Left hindlimb (tissue), 1 donor: Measurements from ENCODE around the gene ARHGEF17.

Source experiments
- DNase-seq: peaks from one replicate; pipeline ENCODE4 v3.0.0-alpha.2; 2018

Gene ARHGEF17

DNA sequence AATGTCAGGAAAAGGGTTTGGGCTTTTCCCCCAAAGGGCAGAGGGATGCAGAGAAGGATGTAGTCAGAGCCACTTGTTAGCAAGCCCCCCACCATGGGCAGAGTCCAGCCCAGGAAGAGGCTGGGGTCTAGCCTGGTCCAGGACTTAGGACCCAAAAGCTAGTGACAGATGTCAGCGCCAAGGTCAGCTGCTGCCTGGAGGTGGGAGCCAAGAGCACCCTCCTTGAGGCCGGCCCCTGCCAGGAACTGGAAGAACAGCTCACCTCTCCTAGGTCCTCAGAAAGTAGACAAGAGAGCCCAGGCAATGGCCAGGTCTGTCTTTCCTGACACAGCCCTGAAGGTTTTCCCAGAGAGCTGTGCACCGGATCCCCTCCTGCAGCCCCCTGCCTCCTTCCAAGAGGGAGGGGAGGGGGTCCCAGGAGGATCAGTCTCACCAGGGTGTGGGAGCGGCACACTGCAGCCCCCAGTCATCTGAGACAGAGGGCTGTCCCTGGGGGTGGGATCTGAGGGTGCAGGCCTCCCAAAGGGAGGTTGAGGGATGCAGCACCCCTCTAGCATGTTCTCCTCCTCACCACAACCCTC lies 14.6 kb upstream of the ARHGEF17 start:
- DNase-seq: peak; percentile 27

DNA sequence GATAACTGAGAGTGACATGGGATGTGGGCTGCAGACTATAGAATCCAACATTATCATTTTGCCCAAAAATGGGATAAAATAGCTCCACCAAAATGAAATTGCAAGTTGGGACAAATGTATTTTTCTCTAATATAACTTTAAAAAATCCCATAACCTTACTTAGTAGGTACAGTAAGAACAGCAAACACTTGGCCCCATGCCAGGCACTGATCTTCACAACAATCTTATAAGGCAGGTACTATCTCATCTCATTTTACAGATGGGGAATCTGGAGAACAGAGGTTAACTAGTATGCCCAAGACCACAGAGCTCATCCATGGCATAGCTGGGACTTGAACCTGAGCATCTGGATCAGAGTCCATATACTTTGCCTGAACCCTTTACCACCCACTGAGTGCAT lies 13.5 kb upstream of the ARHGEF17 start:
- DNase-seq: no peak

DNA sequence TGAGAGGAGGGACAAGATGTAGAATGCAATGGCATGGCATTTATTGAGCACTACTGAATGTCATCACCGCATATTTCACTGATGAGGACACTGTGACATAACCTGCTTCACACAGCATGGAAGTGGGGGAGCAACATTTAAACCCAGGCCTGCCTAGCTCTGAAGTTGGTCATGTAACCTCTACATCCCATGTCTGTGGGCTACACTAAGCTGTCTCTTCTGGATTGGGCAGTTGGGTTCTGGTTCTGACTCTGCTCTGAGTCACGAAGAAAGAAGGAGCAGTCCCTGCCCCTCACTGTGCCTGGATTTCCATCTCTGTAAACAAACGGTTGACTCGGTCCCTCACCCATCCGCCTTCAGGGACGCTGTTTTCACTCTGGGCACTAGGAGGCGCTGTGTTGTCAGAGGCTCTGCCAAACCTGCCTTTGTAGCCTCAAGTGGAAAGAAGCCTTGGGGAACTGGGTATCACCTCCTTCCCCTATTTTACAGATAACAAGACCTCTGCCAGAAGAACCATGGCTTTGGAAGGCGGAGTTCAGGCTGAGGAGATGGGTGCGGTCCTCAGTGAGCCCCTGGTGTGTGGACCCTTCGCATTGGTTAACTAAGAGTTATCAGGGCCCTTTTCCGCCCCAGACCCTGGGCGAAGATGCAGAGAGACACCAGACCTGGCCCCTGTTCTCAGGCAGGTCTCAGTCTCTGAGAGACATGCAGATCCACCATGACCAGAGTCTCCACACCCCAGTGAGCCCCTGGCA lies 12.7 kb upstream of the ARHGEF17 start:
- peak; percentile 46 for DNase-seq

DNA sequence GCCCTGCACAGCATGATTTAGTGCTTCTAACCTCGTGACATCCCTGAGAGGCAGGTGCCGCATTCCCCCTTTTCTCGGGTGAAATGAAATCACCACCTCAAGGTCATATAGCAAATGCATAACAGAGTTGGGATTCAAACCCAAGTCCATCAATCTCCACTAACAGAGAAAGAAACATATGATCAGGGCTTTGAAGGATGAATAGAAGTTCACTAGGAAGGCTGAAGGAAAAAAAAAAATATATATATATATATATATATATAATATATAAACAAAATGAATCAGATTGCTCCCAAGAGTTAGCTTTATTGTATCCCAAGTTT lies 12.1 kb upstream of the ARHGEF17 start:
- no peak for DNase-seq

DNA sequence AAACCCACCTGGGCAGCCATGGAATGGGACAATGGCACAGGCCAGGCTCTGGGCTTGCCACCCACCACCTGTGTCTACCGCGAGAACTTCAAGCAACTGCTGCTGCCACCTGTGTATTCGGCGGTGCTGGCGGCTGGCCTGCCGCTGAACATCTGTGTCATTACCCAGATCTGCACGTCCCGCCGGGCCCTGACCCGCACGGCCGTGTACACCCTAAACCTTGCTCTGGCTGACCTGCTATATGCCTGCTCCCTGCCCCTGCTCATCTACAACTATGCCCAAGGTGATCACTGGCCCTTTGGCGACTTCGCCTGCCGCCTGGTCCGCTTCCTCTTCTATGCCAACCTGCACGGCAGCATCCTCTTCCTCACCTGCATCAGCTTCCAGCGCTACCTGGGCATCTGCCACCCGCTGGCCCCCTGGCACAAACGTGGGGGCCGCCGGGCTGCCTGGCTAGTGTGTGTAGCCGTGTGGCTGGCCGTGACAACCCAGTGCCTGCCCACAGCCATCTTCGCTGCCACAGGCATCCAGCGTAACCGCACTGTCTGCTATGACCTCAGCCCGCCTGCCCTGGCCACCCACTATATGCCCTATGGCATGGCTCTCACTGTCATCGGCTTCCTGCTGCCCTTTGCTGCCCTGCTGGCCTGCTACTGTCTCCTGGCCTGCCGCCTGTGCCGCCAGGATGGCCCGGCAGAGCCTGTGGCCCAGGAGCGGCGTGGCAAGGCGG lies 11.4 kb upstream of the ARHGEF17 start:
- peak; percentile 25 for DNase-seq

DNA sequence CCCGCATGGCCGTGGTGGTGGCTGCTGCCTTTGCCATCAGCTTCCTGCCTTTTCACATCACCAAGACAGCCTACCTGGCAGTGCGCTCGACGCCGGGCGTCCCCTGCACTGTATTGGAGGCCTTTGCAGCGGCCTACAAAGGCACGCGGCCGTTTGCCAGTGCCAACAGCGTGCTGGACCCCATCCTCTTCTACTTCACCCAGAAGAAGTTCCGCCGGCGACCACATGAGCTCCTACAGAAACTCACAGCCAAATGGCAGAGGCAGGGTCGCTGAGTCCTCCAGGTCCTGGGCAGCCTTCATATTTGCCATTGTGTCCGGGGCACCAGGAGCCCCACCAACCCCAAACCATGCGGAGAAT lies 10.9 kb upstream of the ARHGEF17 start:
- DNase-seq: peak; percentile 35

DNA sequence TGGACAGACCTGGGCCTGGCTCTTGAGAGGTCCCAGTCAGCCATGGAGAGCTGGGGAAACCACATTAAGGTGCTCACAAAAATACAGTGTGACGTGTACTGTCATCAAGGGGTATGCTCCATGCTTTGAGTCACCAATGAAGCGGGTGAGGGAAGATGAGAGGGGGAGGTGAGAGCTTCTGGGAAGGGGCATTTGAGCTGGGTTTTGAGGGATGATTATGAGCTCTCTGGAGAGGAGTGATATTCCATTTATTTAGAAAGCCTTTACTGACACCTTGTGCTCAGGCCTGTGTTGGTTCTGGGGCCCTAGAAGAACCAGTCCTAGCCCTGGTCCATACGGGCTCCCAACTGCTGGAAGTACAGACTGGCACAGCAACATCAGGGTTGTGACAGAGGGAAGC lies 10.4 kb upstream of the ARHGEF17 start:
- no peak for DNase-seq

DNA sequence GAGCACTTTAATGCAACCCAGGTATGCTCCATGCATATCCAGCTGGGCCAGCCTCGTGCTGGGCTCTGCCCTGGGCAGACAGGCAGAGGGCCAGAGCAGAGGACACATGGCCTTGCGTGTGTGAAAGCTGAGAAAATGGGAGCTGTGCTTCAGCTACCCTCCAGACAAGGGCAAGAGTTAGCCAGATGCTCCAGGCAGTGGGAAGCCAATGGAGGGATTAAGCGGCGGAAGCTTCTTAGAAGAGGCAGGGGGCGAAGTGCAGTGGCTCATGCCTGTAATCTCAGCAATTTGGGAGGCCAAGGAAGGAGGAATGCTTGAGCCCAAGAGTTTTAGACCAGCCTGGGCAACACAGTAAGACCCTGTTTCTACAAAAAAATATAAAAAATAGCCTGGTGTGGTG lies 9.8 kb upstream of the ARHGEF17 start:
- no peak for DNase-seq

DNA sequence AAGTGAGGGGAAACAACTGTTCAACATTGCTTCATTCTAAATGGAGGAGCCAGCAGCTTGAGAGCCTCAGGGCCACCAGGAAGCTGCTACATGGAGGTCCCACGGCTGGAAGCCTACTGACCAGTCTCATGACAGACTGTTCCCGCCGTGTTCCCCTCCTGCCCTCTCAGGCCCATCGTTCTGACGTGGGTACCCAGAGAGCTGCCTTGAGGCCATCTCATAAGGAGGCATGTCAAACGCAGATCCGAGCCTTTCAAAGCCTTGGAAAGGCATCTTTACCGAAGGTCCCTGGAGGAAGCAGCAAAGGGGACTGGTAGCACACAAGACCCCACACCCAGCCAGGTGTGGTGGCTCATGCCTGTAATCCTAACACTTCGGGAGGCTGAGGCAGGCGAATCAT lies 8.3 kb upstream of the ARHGEF17 start:
- DNase-seq: no peak

DNA sequence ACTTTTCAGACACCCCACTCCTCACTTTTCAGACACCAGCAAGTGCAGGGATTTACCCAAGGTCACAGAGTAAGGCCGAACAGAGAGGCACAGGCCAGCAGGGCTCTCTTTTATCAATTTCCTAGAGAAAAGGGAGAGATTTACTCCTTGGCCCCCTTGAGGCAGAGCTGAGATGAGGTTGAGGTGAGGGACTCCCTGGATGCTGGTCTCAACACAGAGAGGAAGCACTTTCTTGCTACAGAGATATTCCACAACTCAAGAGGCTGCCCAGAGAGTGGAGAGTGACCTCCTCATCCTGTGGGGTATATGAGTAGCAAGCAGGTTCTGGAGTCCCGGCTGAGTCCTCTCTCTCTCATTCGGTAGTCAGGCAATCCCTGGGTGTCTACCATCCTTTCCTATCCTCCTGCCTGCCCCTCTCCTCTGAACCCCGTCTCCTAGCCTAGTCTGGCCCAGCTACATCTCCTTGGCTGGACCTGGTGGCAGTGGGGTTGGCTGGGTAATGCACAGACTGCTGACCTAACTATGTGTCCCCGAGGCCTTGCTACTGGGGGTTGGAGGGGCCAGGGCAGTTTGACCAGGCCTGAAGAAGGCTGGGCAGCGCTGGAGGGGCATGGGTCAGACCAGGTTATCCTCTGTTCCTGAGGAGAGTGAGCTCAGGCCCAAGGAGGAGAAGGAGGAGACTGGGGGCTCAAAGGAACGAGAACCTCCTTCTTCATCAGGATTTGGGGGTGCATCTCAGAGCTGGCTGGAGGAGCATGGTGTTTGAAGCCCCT lies 1.8 kb upstream of the ARHGEF17 start:
- no peak for DNase-seq

DNA sequence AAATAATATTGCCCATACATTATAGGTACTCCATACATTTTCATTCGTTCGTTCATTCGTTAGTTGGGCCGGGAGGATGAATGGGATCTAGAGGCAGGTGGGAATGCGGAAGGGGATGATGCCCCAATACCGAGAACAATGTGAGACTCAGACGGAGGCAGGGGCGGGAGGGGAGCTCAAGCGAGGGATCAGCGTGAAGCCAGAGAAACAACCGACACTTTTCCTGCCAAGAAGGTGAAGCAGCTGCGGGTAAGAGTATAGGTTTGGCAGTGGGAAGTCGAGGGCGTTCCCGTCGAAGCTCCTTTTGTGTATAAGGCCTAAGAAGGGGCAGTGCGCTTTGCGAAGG lies 1.1 kb upstream of the ARHGEF17 start:
- DNase-seq: no peak

DNA sequence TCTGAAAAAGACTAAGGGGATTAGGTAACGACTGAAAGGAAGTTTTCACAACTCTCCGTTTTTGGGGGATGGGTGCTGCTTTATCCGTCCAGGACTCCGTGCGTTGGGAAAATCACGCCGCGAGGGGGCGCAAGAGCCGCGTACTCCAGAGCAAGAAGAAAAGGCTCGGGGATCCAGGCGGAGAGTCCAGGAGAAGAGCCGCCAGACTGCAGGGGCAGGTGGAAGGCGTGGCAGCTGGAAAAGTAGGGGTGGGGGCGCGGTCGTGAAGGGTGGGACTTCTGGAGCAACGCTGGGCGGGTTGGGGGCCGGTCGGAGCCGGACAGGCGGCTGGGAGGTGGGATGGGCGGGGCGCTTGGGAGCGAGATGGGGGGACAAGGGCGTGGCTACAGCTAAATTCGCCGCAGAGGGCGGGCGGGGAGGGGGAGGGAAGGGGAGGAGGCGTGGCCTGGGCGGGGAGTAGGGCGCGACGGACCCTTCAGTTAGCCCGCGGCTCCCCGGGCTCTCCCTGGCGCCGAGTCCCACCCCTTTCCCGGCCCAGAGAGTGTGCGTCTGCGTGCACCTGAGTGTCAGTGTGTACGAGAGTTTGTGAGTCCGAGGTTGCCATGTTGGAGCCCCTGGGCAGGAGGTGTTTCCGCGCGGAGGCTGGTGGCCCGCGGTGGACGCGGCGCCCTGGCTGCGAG lies 613 bp upstream of the ARHGEF17 start:
- DNase-seq: peak; percentile 99

DNA sequence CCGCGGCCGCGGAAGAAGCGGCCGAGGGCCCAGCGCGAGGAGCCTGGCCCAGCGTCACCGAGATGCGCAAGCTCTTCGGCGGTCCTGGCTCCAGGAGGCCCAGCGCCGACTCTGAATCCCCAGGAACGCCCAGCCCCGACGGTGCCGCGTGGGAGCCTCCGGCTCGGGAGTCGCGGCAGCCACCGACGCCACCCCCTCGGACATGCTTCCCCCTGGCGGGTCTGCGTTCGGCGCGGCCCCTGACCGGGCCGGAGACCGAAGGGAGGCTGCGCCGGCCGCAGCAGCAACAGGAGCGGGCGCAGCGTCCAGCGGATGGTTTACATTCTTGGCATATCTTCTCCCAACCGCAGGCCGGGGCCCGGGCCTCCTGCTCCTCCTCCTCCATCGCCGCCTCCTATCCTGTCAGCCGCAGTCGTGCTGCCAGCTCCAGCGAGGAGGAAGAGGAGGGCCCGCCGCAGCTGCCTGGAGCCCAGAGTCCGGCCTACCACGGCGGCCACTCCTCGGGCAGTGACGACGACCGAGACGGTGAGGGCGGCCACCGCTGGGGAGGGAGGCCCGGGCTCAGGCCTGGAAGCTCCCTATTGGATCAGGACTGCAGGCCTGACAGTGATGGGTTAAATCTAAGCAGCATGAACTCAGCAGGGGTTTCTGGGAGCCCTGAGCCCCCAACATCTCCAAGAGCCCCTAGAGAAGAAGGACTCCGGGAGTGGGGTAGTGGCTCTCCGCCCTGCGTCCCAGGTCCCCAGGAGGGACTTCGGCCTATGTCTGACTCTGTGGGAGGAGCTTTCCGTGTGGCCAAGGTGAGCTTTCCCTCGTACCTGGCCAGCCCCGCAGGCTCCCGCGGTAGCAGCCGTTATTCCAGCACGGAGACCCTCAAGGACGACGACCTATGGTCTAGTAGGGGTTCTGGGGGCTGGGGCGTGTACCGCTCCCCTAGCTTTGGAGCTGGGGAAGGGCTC lies 1.2 kb downstream of the ARHGEF17 start:
- peak; percentile 94 for DNase-seq

DNA sequence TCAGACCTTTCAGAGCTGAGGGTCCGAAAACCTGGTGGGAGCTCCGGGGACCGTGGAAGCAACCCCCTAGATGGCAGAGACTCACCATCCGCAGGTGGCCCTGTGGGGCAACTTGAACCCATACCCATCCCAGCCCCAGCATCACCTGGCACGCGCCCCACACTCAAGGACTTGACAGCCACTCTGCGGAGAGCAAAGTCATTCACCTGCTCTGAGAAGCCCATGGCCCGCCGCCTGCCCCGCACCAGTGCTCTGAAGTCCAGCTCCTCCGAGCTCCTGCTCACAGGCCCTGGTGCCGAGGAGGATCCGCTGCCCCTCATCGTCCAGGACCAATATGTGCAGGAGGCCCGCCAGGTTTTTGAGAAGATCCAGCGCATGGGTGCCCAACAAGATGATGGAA lies 2.0 kb downstream of the ARHGEF17 start:
- no peak for DNase-seq

DNA sequence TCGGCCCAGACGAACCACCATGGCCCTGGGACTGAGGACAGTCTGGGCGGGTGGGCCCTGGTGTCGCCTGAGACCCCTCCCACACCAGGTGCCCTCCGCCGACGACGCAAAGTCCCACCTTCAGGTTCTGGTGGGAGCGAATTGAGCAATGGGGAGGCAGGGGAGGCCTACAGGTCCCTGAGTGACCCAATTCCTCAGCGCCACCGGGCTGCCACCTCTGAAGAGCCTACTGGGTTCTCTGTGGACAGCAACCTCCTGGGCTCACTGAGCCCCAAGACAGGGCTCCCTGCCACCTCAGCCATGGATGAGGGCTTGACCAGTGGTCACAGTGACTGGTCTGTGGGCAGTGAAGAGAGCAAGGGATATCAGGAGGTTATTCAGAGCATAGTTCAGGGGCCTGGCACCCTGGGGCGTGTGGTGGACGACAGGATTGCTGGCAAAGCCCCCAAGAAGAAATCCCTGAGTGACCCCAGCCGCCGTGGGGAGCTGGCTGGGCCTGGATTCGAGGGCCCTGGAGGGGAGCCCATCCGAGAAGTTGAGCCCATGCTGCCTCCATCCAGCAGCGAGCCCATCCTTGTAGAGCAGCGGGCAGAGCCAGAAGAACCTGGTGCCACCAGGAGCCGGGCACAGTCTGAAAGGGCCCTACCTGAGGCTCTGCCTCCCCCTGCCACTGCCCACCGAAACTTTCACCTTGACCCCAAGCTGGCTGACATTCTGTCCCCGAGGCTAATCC lies 2.8 kb downstream of the ARHGEF17 start:
- DNase-seq: no peak

DNA sequence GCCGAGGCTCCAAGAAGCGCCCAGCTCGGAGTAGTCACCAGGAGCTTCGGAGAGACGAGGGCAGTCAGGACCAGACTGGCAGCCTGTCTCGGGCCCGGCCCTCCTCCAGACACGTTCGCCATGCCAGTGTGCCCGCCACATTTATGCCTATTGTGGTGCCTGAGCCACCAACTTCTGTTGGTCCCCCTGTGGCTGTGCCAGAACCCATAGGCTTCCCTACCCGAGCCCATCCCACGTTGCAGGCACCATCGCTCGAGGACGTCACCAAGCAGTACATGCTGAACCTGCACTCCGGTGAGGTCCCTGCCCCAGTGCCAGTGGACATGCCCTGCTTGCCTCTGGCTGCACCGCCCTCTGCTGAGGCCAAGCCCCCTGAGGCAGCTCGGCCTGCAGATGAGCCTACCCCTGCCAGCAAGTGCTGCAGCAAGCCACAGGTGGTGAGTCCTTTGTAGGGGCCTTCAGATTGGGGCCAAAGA lies 3.4 kb downstream of the ARHGEF17 start:
- DNase-seq: no peak

DNA sequence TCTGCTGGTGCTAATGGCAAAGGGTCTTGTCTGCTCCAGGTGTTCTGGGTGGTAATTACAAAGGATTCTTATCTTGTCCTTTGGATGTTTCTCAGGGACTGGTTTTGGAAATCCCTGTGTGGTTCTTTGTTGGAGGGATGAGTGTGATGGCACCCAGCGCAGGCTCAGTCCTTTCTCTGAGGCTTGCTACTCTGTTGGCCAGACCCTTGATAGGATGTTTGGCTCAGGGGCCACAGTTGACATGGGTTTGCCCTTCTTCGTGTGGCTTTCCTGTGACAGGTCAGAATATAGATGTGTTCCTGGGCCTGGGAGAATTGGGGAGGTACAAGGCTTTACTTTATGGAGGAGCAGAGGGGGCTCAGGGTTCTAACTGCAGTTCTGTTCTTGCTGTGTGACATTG lies 4.0 kb downstream of the ARHGEF17 start:
- DNase-seq: no peak

DNA sequence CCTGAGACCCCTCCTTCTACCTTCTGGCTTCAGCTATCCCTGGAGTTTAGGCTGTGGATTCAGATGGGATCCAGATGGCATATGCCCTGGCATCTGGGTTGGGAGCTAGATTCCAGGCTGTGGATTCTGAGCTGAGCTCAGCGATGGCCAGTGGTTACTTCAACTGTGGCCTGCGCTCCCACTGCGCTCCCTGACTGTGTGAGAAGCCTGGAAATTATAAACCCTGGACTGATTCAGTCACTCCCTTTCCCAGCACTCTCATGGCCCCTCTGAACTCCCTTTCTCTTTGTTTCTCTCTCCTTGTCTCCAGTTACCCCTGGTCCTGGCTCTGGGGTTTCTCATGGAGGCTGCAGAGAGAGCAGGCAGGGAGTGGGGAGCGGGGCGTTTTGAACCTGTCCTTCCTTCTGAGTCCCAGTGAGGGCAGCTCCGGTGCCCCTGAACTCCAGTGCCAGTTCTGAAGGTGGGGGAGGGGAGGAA lies 4.8 kb downstream of the ARHGEF17 start:
- peak; percentile 55 for DNase-seq

DNA sequence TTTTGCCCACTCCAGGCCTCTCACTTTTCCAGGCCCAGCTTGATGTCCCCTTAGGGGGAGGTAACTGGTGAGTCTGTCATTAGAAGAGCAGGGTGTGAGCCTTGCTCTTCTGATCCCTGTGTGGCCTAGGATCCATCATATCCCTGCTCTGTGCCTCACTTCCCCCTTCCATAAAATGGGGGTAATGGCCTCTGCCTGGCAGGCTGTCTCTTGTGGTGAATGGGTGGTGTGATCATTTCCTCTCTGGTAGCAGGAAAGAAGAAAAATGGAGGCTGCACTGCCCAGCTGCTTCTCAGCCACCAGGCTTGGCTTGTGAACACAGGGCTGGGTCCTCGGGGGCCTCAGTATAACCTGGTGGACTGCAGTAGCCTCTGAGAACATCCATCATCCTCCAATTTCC lies 5.6 kb downstream of the ARHGEF17 start:
- no peak for DNase-seq

DNA sequence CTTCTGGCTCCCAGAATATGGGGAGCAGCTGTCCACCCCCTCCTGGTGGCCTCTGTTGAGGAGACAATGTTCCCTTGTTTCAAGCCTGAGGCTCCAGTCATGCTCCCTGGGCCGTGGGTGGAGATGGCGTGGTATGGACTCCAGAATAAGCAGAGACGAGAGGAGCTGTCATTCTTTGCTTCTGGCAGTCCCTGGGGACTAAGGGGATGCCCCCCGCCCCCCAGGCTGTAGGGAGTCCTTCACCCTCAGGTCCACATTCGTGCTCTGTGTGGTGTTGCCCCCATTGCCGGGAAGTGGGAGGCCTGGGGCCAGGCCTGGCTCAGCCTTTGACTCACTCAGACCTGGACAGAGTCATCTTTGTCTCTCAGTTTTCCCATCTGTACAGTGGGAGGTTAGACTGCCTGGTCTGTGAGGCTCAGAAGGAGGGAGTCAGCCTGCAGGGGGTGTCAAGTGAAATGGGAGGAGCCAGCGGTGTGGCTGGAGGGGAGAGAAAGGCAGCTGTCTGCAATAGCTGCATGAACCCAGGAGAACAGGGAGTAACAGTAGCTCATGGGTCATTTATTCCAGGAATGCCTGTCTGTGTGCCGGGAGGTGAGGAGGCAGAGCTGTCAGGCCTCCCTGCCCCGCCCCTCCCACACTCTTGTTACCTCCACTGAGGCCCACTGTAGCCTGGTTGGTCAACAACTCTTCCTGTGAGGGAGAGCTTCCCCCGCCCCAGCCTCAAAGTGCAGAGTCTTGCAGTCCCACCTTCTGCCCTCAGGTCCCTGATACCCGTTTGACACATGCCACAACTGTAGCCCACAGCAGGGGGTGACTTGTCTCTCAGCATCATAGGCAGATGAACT lies 6.3 kb downstream of the ARHGEF17 start:
- peak; percentile 55 for DNase-seq
